ENCODE data around the gene KBTBD8. TPM values are rescaled to one million over a fixed set of nuclear protein-coding genes. Genes with fewer than 3 reads are reported as not detected.
A peak's percentile ranks its signal among the peaks of the same experiment; 100 is the strongest.

The KBTBD8 gene
- total and polyA plus RNA-seq, 2 of the 8 experiments (the other 6 are each of a cell fraction or from before 2014, with no cell fraction given) = 3.2 to 23.9 TPM

- H2BK120ac ChIP-seq (replicated peaks; ENCODE audit: low read depth, low read length) = no peak overlapping the region
- no peaks in the 10 kb centered on the region; the same call in 1 of the 2 replicates for H3K79me1 ChIP-seq (ENCODE audit: low read depth, low read length)
- ChIA-PET POLR2A (ENCODE audit: partially characterized antibody) (interaction anchor here (1.2 kb wide), 1 partner anchor 15 kb away, joined by 3 read pairs; no protein-coding TSS in a partner anchor), CTCF (ENCODE audit: partially characterized antibody) (no interaction called here)
- no peaks in the 10 kb centered on the region for H3K23me2 ChIP-seq (ENCODE audit: low read depth, low read length)
- no peaks in the 10 kb centered on the region for H3K9me3 ChIP-seq (ENCODE audit: insufficient read depth in 2 of 2, low read depth in 1 of 2, low read length in 1 of 2)
- no peak overlapping the region for H3K27ac ChIP-seq (ENCODE audit: low read depth, low read length)
- H2BK12ac ChIP-seq (ENCODE audit: low read depth, low read length) = no peak overlapping the region
- no peaks in the 10 kb centered on the region for H3K36me3 ChIP-seq (ENCODE audit: control insufficient read depth in 2 of 4, insufficient read depth in 4 of 4, low read length in 3 of 4)
- H3K4me3 ChIP-seq (ENCODE audit: extremely low read depth in 1 of 4, insufficient read depth in 2 of 4, low read depth in 3 of 4, low read length in 4 of 4) = no peak overlapping the region
- no peaks in the 10 kb centered on the region for H3K27me3 ChIP-seq (replicated peaks in 1 of 4; ENCODE audit: control insufficient read depth in 3 of 4, extremely low read depth in 1 of 4, insufficient read depth in 3 of 4, low read length in 3 of 4)
- no peak overlapping the region for H2AK5ac ChIP-seq (ENCODE audit: low read depth, low read length)
- 88% methylated on average over 13 of the region's 13 CpGs; no CpG with 5 or more reads in 1 of the 2 experiments for WGBS, 2 experiments (ENCODE audit: extremely low coverage in 1 of 2, insufficient coverage in 1 of 2, insufficient read length in 1 of 2, insufficient replicate concordance in 2 of 2, low coverage in 1 of 2, low lambda C conversion rate in 2 of 2, missing lambda C conversion rate in 1 of 2)
- H2BK20ac ChIP-seq (ENCODE audit: low read length) = no peak overlapping the region
- no peak overlapping the region for H4K5ac ChIP-seq (ENCODE audit: insufficient read length, low read depth, low read length)
- no peak overlapping the region for H3K56ac ChIP-seq (replicated peaks; ENCODE audit: insufficient read length, low read depth, low read length)
- no peak overlapping the region for H3K18ac ChIP-seq (ENCODE audit: extremely low read depth, low read length)
- no peak overlapping the region for H3K23ac ChIP-seq (ENCODE audit: insufficient read length)
- no peak overlapping the region for H3K4ac ChIP-seq (replicated peaks; ENCODE audit: insufficient read length, low read depth, low read length)
- no peak overlapping the region for H3K9ac ChIP-seq (replicated peaks in 1 of 4; ENCODE audit: extremely low read depth in 1 of 4, low read depth in 3 of 4, low read length in 3 of 4)
- FAIRE-seq (no peak), DNase-seq (ENCODE audit: low read depth in 1 of 2, low spot score in 2 of 2) (no peak)
- H3K14ac ChIP-seq (ENCODE audit: insufficient read length) = no peak overlapping the region
- no peaks in the 10 kb centered on the region for H3K79me2 ChIP-seq (ENCODE audit: control insufficient read depth in 1 of 2, insufficient read depth in 2 of 2, low read length in 2 of 2)
- H4K91ac ChIP-seq (replicated peaks; ENCODE audit: insufficient read length, low read length) = no peak overlapping the region
- H3K4me2 ChIP-seq (ENCODE audit: insufficient read depth in 1 of 2, low read depth in 2 of 2, low read length in 2 of 2) = no peak overlapping the region
- H3K4me1 ChIP-seq (replicated peaks in 1 of 4; ENCODE audit: control insufficient read depth in 3 of 4, insufficient read depth in 4 of 4, low read length in 3 of 4) = peaks cover 0 to 2% (median 0%) of the 10 kb centered on the region in 4 experiments; a peak in 2 of 7 replicates
- no peaks in the 10 kb centered on the region for H4K20me1 ChIP-seq (replicated peaks in 1 of 2; ENCODE audit: control insufficient read depth in 1 of 2, insufficient read depth in 2 of 2, low read length in 2 of 2)
- H4K8ac ChIP-seq (ENCODE audit: extremely low read depth, insufficient read depth, low read length) = no peak overlapping the region
- peak overlapping the region; percentile 74; the same call in 1 of the 2 replicates for H2AFZ ChIP-seq (ENCODE audit: low read length)
- TF ChIP-seq SP4 (IDR thresholded peaks at IDR 0.05; ENCODE audit: low read length) (no peak), RFX5 (IDR thresholded peaks at IDR 0.05; ENCODE audit: borderline replicate concordance, low read depth, low read length) (no peak), MAX (IDR thresholded peaks at IDR 0.05) (no peak), CTBP2 (IDR thresholded peaks at IDR 0.05; ENCODE audit: borderline replicate concordance, insufficient read depth, insufficient read length, low read length) (no peak), NANOG (IDR thresholded peaks at IDR 0.05; ENCODE audit: insufficient read depth, low read depth, low read length, poor library complexity, severe bottlenecking) (no peak)
- H2BK15ac ChIP-seq (ENCODE audit: low read length) = no peak overlapping the region
- H2BK5ac ChIP-seq (ENCODE audit: low read depth, low read length) = no peak overlapping the region
Measured at GRCh38 chr3:67018789-67019526, 20.9 kb downstream of the KBTBD8 start.
